Measurements from ENCODE around the gene CANX.

CANX gene

GRCh38 chr5:179777909-179778308, 79.1 kb downstream of the CANX start:
- DNase-seq (ENCODE audit: low read depth in 2 of 2), result no peak

GRCh38 chr5:179778591-179778990, 79.8 kb downstream of the CANX start:
- no peak for DNase-seq (ENCODE audit: low read depth in 2 of 2)

GRCh38 chr5:179779826-179780225, 81.1 kb downstream of the CANX start:
- no peak for DNase-seq (ENCODE audit: low read depth in 2 of 2)

- DNase-seq (ENCODE audit: low read depth in 2 of 2), result no peak
Measured at GRCh38 chr5:179780362-179780761, 81.6 kb downstream of the CANX start.

Data from stimulated activated CD4-positive, alpha-beta T cell treated with anti-CD3 and anti-CD28 coated beads, Interleukin-1b, Interleukin-23, amount 100 ng/mL, for 4 hours (primary cell).